GM06990 (cell line): ENCODE data around the gene KCNE3.
A peak's percentile ranks its signal among the peaks of the same experiment; 100 is the strongest.

Experiments used
- DNase-seq: peaks from one replicate; pipeline ENCODE4 v3.0.0-alpha.2; 2011; ENCODE audit not compliant: insufficient read length; ENCODE audit errors: extremely low read depth
- H3K27me3 ChIP-seq: replicated peaks from 2 replicates; pipeline ENCODE4 v1.6.0; 2011; ENCODE audit warnings: low read length; ENCODE audit not compliant: control insufficient read depth, insufficient read depth
- H3K36me3 ChIP-seq: 2 replicates; pipeline ENCODE4 v1.5.1; 2011; ENCODE audit warnings: low read length; ENCODE audit not compliant: control insufficient read depth, insufficient read depth
- H3K4me3 ChIP-seq: replicated peaks from 2 replicates; pipeline ENCODE4 v1.5.1; 2011; ENCODE audit warnings: low read depth, mild to moderate bottlenecking, control low read depth, low read length
- TF ChIP-seq, protein P1 (sequence below): IDR thresholded peaks from 2 replicates; pipeline ENCODE4 v1.5.1; 2011; ENCODE audit warnings: low read length, control low read depth, mild to moderate bottlenecking, inconsistent platforms; ENCODE audit not compliant: insufficient read depth, poor library complexity, severe bottlenecking

The KCNE3 gene

DNA sequence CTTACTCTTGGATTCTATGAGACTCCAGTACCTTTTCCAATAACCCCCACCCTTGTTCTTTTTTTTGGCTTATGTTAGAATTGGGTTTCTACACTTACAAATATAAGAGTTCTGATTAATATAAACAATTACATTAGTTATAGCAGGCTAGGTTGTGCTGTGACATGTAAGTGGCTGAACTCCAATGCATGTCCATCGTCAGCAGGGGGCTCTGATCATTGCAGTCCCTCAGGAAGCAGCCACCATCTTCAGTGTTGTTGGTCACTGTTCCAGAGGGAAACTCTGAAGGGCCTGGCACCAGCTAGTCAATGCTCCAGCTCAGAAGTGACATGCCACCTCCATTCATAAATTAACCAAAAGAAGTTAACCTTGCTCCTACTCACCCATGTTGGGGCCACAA is 20.5 kb upstream of the KCNE3 start:
- no peaks in the 10 kb centered on the region for H3K27me3 ChIP-seq
- H3K36me3 ChIP-seq = no peaks in the 10 kb centered on the region
- TF ChIP-seq, protein P1, sequence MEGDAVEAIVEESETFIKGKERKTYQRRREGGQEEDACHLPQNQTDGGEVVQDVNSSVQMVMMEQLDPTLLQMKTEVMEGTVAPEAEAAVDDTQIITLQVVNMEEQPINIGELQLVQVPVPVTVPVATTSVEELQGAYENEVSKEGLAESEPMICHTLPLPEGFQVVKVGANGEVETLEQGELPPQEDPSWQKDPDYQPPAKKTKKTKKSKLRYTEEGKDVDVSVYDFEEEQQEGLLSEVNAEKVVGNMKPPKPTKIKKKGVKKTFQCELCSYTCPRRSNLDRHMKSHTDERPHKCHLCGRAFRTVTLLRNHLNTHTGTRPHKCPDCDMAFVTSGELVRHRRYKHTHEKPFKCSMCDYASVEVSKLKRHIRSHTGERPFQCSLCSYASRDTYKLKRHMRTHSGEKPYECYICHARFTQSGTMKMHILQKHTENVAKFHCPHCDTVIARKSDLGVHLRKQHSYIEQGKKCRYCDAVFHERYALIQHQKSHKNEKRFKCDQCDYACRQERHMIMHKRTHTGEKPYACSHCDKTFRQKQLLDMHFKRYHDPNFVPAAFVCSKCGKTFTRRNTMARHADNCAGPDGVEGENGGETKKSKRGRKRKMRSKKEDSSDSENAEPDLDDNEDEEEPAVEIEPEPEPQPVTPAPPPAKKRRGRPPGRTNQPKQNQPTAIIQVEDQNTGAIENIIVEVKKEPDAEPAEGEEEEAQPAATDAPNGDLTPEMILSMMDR = peak; percentile 40
- no peak overlapping the region for H3K4me3 ChIP-seq
- no peak for DNase-seq

DNA sequence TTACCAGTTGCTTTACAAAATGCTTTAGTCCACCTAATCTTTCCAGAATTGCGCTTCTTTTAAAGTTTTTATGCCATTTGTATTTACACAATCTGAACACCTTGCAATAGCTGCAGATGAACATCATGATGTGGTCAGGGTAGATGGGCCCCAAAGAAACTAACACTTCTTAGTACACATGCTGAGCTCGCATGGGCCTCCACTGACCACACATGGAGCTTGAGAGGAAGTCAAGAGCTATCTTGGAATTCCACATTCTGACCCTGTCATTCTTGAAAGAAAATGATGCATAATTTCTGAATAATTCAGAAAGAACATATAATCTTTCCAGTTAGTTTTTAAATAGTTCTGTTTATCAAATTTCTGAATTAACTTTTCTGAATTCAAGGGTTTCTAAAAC is 18.5 kb upstream of the KCNE3 start:
- Histone ChIP-seq H3K27me3 (no peaks in the 10 kb centered on the region; the same call in 1 of the 2 replicates), H3K36me3 (no peaks in the 10 kb centered on the region), H3K4me3 (no peak overlapping the region)
- TF ChIP-seq, protein P1 = no peak
- DNase-seq = no peak

GRCh38 chr11:74480688-74481417 is 13.5 kb upstream of the KCNE3 start:
- Histone ChIP-seq H3K36me3 (no peaks in the 10 kb centered on the region), H3K27me3 (no peaks in the 10 kb centered on the region; the same call in 1 of the 2 replicates), H3K4me3 (no peak overlapping the region)
- TF ChIP-seq, protein P1 = no peak
- DNase-seq = no peak

- no peak for DNase-seq
- H3K36me3 ChIP-seq = no peaks in the 10 kb centered on the region
- no peaks in the 10 kb centered on the region; the same call in 1 of the 2 replicates for H3K27me3 ChIP-seq
- H3K4me3 ChIP-seq = no peak overlapping the region
- TF ChIP-seq, protein P1 = no peak
Measured at GRCh38 chr11:74479732-74480123, 12.4 kb upstream of the KCNE3 start.

- Histone ChIP-seq H3K4me3 (no peak overlapping the region), H3K36me3 (no peaks in the 10 kb centered on the region), H3K27me3 (no peaks in the 10 kb centered on the region; the same call in 1 of the 2 replicates)
- TF ChIP-seq, protein P1 = no peak
- no peak for DNase-seq
Measured at GRCh38 chr11:74478877-74479731, 11.8 kb upstream of the KCNE3 start.
